HuH-7 (cell line): ENCODE data around the gene BTG2.

Experiments used
- DNase-seq: peaks from one replicate; pipeline ENCODE4 v3.0.0; 2011; ENCODE audit warnings: low spot score

The BTG2 gene

GRCh38 chr1:203276916-203277545, 28.3 kb upstream of the BTG2 start:
- DNase-seq = no peak

GRCh38 chr1:203278082-203278884, 27.0 kb upstream of the BTG2 start:
- peak; percentile 44 for DNase-seq

GRCh38 chr1:203278885-203279406, 26.4 kb upstream of the BTG2 start:
- no peak for DNase-seq

- no peak for DNase-seq
Measured at GRCh38 chr1:203280061-203280460, 25.3 kb upstream of the BTG2 start.

GRCh38 chr1:203281033-203281432, 24.3 kb upstream of the BTG2 start:
- no peak for DNase-seq

GRCh38 chr1:203281851-203282661, 23.3 kb upstream of the BTG2 start:
- no peak for DNase-seq

GRCh38 chr1:203282720-203283542, 22.4 kb upstream of the BTG2 start:
- no peak for DNase-seq

- DNase-seq = no peak
Measured at GRCh38 chr1:203283597-203283996, 21.7 kb upstream of the BTG2 start.

GRCh38 chr1:203284411-203285123, 20.8 kb upstream of the BTG2 start:
- no peak for DNase-seq

- DNase-seq = no peak
Measured at GRCh38 chr1:203286161-203286984, 18.9 kb upstream of the BTG2 start.

GRCh38 chr1:203287109-203287893, 18.0 kb upstream of the BTG2 start:
- DNase-seq = no peak

- DNase-seq = no peak
Measured at GRCh38 chr1:203287898-203288297, 17.4 kb upstream of the BTG2 start.

- DNase-seq = no peak
Measured at GRCh38 chr1:203288400-203288799, 16.9 kb upstream of the BTG2 start.

- DNase-seq = no peak
Measured at GRCh38 chr1:203289281-203289981, 15.9 kb upstream of the BTG2 start.

GRCh38 chr1:203289982-203290260, 15.4 kb upstream of the BTG2 start:
- DNase-seq = no peak

GRCh38 chr1:203290261-203291089, 14.8 kb upstream of the BTG2 start:
- DNase-seq = peak; percentile 78

- DNase-seq = peak; percentile 75
Measured at GRCh38 chr1:203291201-203292096, 13.9 kb upstream of the BTG2 start.
